ENCODE results near the gene NAGS. TPM values are rescaled to one million over a fixed set of nuclear protein-coding genes. Genes with fewer than 3 reads are reported as not detected.

Gene NAGS
- total RNA-seq, 1 donor from 2014 or later, result 0.25 TPM

Small RNA genes within 50 kb of the gene (small RNA-seq; reads per million reads assigned to genes)
- not detected for gene RF00012 (ENCODE audit: low replicate concordance)

Other genes with a start within 250 kb of the NAGS start
- not detected for gene SOST, start 245.8 kb upstream of the NAGS start, total RNA-seq
- gene DUSP3, start 225.6 kb upstream of the NAGS start, total RNA-seq, result 27.5 TPM
- gene CFAP97D1, start 224.2 kb upstream of the NAGS start, total RNA-seq, result not detected
- gene MPP3, start 171.5 kb upstream of the NAGS start, total RNA-seq, result 38.6 TPM
- not detected for gene CD300LG, start 157.4 kb upstream of the NAGS start, total RNA-seq
- 16.0 TPM for gene MPP2, start 97.1 kb upstream of the NAGS start, total RNA-seq
- not detected for gene PPY, start 62.1 kb upstream of the NAGS start, total RNA-seq
- gene PYY, start 50.7 kb upstream of the NAGS start, total RNA-seq, result not detected
- 20.9 TPM for gene TMEM101, start 10.3 kb downstream of the NAGS start, total RNA-seq
- gene LSM12, start 62.0 kb downstream of the NAGS start, total RNA-seq, result 11.6 TPM
- 11.3 TPM for gene G6PC3, start 66.1 kb downstream of the NAGS start, total RNA-seq
- gene HDAC5, start 119.0 kb downstream of the NAGS start, total RNA-seq, result 60.2 TPM
- 0.74 TPM for gene HROB, start 137.3 kb downstream of the NAGS start, total RNA-seq
- not detected for gene ASB16, start 166.1 kb downstream of the NAGS start, total RNA-seq
- 19.4 TPM for gene TMUB2, start 182.3 kb downstream of the NAGS start, total RNA-seq
- gene ATXN7L3, start 195.3 kb downstream of the NAGS start, total RNA-seq, result 52.9 TPM
- gene UBTF, start 215.1 kb downstream of the NAGS start, total RNA-seq, result 61.2 TPM